Measurements from ENCODE around the gene STEAP1. TPM values are rescaled to one million over a fixed set of nuclear protein-coding genes. Genes with fewer than 3 reads are reported as not detected.
"Not testable (repeated sequence)": the region's sequence is repeated elsewhere in the genome, so short reads cannot be mapped to it uniquely, and the experiment has no call there.

The STEAP1 gene
- polyA plus RNA-seq, 3 donors, result not detected

DNA sequence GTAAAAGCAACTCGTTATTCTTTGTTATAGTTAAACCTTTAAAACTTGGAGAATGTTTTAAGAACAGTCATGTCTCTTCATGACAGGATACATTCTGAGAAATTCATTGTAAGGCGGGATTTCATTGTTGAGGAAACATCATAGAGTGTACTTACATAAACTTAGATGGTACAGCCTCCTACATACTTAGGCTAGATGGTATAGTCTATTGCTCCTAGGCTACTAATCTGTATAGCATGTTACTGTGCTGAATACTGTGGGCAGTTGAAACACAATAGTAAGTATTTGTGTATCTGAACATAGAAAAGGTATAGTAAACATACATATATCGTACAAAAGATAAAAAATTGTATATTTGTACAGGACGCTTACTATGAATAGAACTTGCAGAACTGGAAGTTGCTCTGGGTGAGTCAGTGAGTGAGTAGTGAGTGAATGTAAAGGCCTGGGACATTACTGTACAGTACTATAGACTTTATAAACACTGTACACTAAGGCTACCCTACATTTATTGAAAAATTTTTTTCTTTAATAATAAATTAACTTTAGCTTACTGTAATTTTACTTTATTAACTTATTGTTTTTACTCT is 3.6 kb downstream of the STEAP1 start:
- not testable (repeated sequence) for H3K9me3 Mint-ChIP-seq; H3K4me3 ChIP-seq (replicated peaks in 1 of 3; ENCODE audit: low read depth in 2 of 3, low read length in 3 of 3); H3K4me1 Mint-ChIP-seq; H2AFZ ChIP-seq (ENCODE audit: insufficient read depth, low read depth, low read length, poor library complexity, severe bottlenecking); H3K9me3 ChIP-seq (replicated peaks in 1 of 2; ENCODE audit: control insufficient read depth in 1 of 2, insufficient read depth in 1 of 2, low read length in 2 of 2); H3K4me3 Mint-ChIP-seq; H3K27ac Mint-ChIP-seq; H3K4me2 ChIP-seq (replicated peaks; ENCODE audit: extremely low read depth, low read length, poor library complexity, severe bottlenecking); H4K20me1 ChIP-seq (ENCODE audit: insufficient read depth, low read length); H3K9ac ChIP-seq (ENCODE audit: insufficient read depth, low read length, poor library complexity, severe bottlenecking); H3K4me1 ChIP-seq (ENCODE audit: control insufficient read depth in 1 of 2, insufficient read depth in 2 of 2, low read length in 2 of 2); H3K27ac ChIP-seq (ENCODE audit: low read depth in 1 of 2, low read length in 2 of 2); DNase-seq; H3K36me3 Mint-ChIP-seq; H3K79me2 ChIP-seq (ENCODE audit: insufficient read depth, low read length); H3K36me3 ChIP-seq (replicated peaks in 1 of 2; ENCODE audit: control insufficient read depth in 1 of 2, insufficient read depth in 2 of 2, low read length in 2 of 2)
- WGBS (ENCODE audit: insufficient coverage), result no CpG with 5 or more reads among the region's 4 CpGs
- intact Hi-C loops (cut with micrococcal nuclease), result loop anchor here in 1 of 2 donors (10.0 kb wide), 1 partner anchor 107 kb away; no protein-coding TSS in a partner anchor
- peaks cover 8 to 18% of the 10 kb centered on the region in 2 donors for H3K27me3 ChIP-seq (ENCODE audit: control insufficient read depth in 2 of 2, insufficient read depth in 2 of 2, low read length in 2 of 2)
- peaks cover 13 to 35% (median 30%) of the 10 kb centered on the region in 3 donors for H3K27me3 Mint-ChIP-seq (ENCODE audit: low read depth in 3 of 3)

DNA sequence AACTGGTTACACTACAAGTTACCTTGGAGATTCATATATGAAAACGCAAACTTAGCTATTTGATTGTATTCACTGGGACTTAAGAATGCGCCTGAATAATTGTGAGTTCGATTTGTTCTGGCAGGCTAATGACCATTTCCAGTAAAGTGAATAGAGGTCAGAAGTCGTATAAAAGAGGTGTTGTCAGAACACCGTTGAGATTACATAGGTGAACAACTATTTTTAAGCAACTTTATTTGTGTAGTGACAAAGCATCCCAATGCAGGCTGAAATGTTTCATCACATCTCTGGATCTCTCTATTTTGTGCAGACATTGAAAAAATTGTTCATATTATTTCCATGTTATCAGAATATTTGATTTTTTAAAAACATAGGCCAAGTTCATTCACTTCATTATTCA is 9.3 kb downstream of the STEAP1 start:
- Mint-ChIP-seq H3K4me3 (no peak overlapping the region), H3K27me3 (ENCODE audit: low read depth in 3 of 3) (peaks cover 0 to 7% (median 2%) of the 10 kb centered on the region in 3 donors), H3K36me3 (no peaks in the 10 kb centered on the region), H3K27ac (no peak overlapping the region), H3K9me3 (no peaks in the 10 kb centered on the region), H3K4me1 (no peaks in the 10 kb centered on the region)
- Histone ChIP-seq H3K27ac (ENCODE audit: low read depth in 1 of 2, low read length in 2 of 2) (no peak overlapping the region), H3K4me1 (ENCODE audit: control insufficient read depth in 1 of 2, insufficient read depth in 2 of 2, low read length in 2 of 2) (no peaks in the 10 kb centered on the region), H4K20me1 (ENCODE audit: insufficient read depth, low read length) (no peaks in the 10 kb centered on the region), H3K9ac (ENCODE audit: insufficient read depth, low read length, poor library complexity, severe bottlenecking) (no peak overlapping the region), H2AFZ (ENCODE audit: insufficient read depth, low read depth, low read length, poor library complexity, severe bottlenecking) (no peak overlapping the region), H3K79me2 (ENCODE audit: insufficient read depth, low read length) (no peaks in the 10 kb centered on the region), H3K9me3 (replicated peaks in 1 of 2; ENCODE audit: control insufficient read depth in 1 of 2, insufficient read depth in 1 of 2, low read length in 2 of 2) (no peaks in the 10 kb centered on the region), H3K4me3 (replicated peaks in 1 of 3; ENCODE audit: low read depth in 2 of 3, low read length in 3 of 3) (no peak overlapping the region), H3K27me3 (ENCODE audit: control insufficient read depth in 2 of 2, insufficient read depth in 2 of 2, low read length in 2 of 2) (no peaks in the 10 kb centered on the region), H3K4me2 (replicated peaks; ENCODE audit: extremely low read depth, low read length, poor library complexity, severe bottlenecking) (no peak overlapping the region), H3K36me3 (replicated peaks in 1 of 2; ENCODE audit: control insufficient read depth in 1 of 2, insufficient read depth in 2 of 2, low read length in 2 of 2) (no peaks in the 10 kb centered on the region)
- WGBS (ENCODE audit: insufficient coverage), result 90% methylated on average over 2 of the region's 5 CpGs
- intact Hi-C loops (cut with micrococcal nuclease), result no loop called here
- DNase-seq, result no peak
- TF ChIP-seq, protein P1, sequence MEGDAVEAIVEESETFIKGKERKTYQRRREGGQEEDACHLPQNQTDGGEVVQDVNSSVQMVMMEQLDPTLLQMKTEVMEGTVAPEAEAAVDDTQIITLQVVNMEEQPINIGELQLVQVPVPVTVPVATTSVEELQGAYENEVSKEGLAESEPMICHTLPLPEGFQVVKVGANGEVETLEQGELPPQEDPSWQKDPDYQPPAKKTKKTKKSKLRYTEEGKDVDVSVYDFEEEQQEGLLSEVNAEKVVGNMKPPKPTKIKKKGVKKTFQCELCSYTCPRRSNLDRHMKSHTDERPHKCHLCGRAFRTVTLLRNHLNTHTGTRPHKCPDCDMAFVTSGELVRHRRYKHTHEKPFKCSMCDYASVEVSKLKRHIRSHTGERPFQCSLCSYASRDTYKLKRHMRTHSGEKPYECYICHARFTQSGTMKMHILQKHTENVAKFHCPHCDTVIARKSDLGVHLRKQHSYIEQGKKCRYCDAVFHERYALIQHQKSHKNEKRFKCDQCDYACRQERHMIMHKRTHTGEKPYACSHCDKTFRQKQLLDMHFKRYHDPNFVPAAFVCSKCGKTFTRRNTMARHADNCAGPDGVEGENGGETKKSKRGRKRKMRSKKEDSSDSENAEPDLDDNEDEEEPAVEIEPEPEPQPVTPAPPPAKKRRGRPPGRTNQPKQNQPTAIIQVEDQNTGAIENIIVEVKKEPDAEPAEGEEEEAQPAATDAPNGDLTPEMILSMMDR (IDR thresholded peaks at IDR 0.05), result no peak

Data from CD14-positive monocyte (primary cell).